LNCAP (cell line): ENCODE data around the gene SRPRA.
A peak's percentile ranks its signal among the peaks of the same experiment; 100 is the strongest.

ENCODE experiments used
- TF ChIP-seq, protein P1 (sequence below): fragments of 450-650 bp; IDR thresholded peaks from 2 replicates; pipeline ENCODE4 v1.5.1; 2017; ENCODE audit warnings: mild to moderate bottlenecking

The SRPRA gene

GRCh38 chr11:126310992-126311310, 42.3 kb upstream of the SRPRA start:
- TF ChIP-seq, protein P1, sequence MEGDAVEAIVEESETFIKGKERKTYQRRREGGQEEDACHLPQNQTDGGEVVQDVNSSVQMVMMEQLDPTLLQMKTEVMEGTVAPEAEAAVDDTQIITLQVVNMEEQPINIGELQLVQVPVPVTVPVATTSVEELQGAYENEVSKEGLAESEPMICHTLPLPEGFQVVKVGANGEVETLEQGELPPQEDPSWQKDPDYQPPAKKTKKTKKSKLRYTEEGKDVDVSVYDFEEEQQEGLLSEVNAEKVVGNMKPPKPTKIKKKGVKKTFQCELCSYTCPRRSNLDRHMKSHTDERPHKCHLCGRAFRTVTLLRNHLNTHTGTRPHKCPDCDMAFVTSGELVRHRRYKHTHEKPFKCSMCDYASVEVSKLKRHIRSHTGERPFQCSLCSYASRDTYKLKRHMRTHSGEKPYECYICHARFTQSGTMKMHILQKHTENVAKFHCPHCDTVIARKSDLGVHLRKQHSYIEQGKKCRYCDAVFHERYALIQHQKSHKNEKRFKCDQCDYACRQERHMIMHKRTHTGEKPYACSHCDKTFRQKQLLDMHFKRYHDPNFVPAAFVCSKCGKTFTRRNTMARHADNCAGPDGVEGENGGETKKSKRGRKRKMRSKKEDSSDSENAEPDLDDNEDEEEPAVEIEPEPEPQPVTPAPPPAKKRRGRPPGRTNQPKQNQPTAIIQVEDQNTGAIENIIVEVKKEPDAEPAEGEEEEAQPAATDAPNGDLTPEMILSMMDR, result no peak

- TF ChIP-seq, protein P1, result peak; percentile 89
Measured at GRCh38 chr11:126310200-126310991, 41.7 kb upstream of the SRPRA start.

DNA sequence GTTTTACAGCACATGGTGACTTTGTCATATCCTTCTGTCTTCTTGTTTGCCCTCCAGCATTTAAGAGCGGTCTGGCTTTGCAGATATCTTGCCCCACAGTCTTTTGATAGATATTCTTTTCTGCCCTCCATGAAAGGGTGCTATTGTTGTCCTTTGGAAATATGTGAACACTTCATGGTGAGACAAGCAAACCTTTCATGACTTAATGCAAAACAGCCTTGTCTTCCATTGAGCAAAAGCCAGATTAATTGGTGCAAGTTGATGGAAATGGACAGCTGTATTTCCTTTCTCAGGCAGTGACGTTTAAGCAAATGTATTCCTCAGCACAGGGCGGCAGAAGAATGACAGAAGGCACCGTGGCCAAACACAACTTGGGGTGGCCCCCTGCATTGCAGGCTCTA, 39.6 kb upstream of the SRPRA start:
- TF ChIP-seq, protein P1, result no peak

DNA sequence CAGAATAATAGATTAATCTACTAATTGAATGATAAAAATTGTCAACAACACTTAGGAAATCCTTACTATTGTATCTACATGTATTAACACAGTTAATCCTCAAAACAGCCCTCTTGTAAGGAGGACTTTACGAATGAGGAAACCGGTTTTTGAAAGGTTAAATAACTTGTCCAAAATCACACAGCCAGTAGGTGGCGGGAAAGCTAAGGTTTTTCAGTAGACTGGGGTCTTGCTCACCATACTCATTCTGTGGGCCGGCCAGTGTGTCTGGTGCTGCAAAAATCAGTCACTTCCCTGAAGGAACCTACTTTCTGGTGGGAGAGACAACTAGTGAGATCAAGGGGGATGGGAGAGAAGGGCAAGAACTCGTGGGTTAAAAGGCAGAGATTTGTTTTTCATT, 39.0 kb upstream of the SRPRA start:
- TF ChIP-seq, protein P1, result peak; percentile 27; the same call in 1 of the 2 replicates

DNA sequence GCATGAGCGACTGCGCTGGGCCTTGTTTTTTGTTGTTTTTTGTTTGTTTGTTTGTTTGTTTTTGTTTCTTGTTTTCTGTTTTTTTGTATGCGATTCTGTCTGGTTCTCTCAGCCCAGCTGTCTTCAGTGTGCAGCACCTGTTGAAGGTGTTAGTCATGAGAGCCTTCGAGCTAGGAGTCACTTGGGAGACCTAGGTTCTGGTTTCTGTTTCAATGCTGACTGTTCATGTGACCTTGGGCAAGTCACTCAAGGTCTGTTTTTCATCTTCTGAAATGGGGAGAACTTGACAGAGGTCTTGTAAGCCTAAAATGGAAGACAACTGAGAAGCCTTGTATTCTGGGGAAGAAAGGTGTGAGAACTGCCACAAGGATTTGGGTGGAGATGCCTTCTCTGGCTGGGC, 37.0 kb upstream of the SRPRA start:
- TF ChIP-seq, protein P1, result no peak

GRCh38 chr11:126304457-126305075, 35.9 kb upstream of the SRPRA start:
- TF ChIP-seq, protein P1, result no peak

DNA sequence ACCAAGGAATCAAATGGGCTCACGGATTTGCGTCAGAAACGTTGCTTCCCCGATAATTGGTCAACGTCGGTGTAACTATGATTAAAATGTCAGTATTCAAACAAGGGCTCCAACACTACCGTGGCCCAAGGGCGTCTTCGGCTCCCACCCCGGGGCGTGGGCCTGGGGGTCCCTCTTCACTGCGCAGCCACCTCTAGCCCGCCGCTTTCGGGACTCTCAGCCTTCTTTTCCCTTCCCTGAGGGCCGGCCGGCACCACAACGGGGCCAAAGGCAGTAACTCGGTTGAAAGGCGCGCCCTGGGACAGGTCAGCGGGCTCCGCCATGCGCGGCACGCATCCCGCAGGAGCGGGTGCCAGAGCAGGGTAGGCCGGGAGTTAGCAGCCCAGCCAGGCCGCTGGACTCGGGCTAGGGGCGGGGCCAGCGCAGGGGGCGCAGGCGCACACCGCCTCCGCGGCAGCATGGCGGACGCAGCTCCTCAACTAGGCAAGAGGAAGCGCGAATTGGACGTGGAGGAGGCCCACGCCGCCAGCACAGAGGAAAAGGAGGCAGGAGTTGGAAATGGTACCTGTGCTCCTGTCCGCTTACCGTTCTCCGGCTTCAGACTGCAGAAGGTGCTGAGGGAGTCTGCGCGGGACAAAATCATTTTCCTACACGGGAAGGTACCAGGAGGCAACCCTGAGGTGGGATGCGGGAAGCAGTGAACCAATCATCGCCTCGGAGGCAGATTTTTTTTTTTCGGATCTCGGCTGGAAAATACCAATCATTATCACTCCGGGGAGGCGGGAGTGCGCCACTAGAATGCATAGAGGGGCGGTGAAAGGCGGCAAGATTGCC, 35.1 kb upstream of the SRPRA start, which contains the start of gene DCPS:
Gene DCPS, plus strand, starts transcription at position 438 of the 834 bp plus-strand sequence. Its CDS starts 21 bp downstream, at position 459.
- TF ChIP-seq, protein P1, result no peak
